Fibroblast of skin of back (primary cell): ENCODE results near the gene ICA1. TPM values are rescaled to one million over a fixed set of nuclear protein-coding genes. Genes with fewer than 3 reads are reported as not detected.
A peak's percentile ranks its signal among the peaks of the same experiment; 100 is the strongest.
"Not testable (repeated sequence)": the region's sequence is repeated elsewhere in the genome, so short reads cannot be mapped to it uniquely, and the experiment has no call there.

Source experiments
- DNase-seq: peaks from one replicate; pipeline ENCODE4 v3.0.0-alpha.2; 2013
- polyA plus RNA-seq, 2 experiments: library from polyadenylated mRNA; unstranded; fragments of 120-200 nt; gene quantifications; one replicate each; pipeline ENCODE4 v1.2.1, GENCODE V29; 2013; ENCODE audit not compliant: insufficient read length in 2 of 2

ICA1 gene
- polyA plus RNA-seq (2013, experiment 1 of 2; ENCODE audit: insufficient read length), result 0.17 TPM
- 0.11 TPM for polyA plus RNA-seq (2013, experiment 2 of 2; ENCODE audit: insufficient read length)

GRCh38 chr7:8261711-8262695 lies at the start of gene ICA1:
ICA1 (minus strand) TSS chr7:8262167; CDS start chr7:8235926, 26,241 bp downstream.
- peak; percentile 30 for DNase-seq

GRCh38 chr7:8310876-8311275 lies 48.9 kb upstream of the ICA1 start:
- no peak for DNase-seq

- no peak for DNase-seq
Measured at GRCh38 chr7:8305625-8306388, 43.8 kb upstream of the ICA1 start.

GRCh38 chr7:8305104-8305503 lies 43.1 kb upstream of the ICA1 start:
- no peak for DNase-seq

- no peak for DNase-seq
Measured at GRCh38 chr7:8303904-8304528, 42.0 kb upstream of the ICA1 start.

- not testable (repeated sequence) for DNase-seq
Measured at GRCh38 chr7:8297023-8297422, 35.1 kb upstream of the ICA1 start.

- DNase-seq, result no peak
Measured at GRCh38 chr7:8296362-8296659, 34.3 kb upstream of the ICA1 start.

- peak; percentile 72 for DNase-seq
Measured at GRCh38 chr7:8295638-8296361, 33.8 kb upstream of the ICA1 start.

- DNase-seq, result no peak
Measured at GRCh38 chr7:8291397-8292141, 29.6 kb upstream of the ICA1 start.

- no peak for DNase-seq
Measured at GRCh38 chr7:8290645-8291308, 28.8 kb upstream of the ICA1 start.

GRCh38 chr7:8286118-8286517 lies 24.2 kb upstream of the ICA1 start:
- DNase-seq, result no peak

GRCh38 chr7:8285155-8285554 lies 23.2 kb upstream of the ICA1 start:
- no peak for DNase-seq

- DNase-seq, result no peak
Measured at GRCh38 chr7:8284606-8285005, 22.6 kb upstream of the ICA1 start.

GRCh38 chr7:8283968-8284367 lies 22.0 kb upstream of the ICA1 start:
- no peak for DNase-seq

- DNase-seq, result no peak
Measured at GRCh38 chr7:8282871-8283270, 20.9 kb upstream of the ICA1 start.

- no peak for DNase-seq
Measured at GRCh38 chr7:8282162-8282561, 20.2 kb upstream of the ICA1 start.

GRCh38 chr7:8278183-8278582 lies 16.2 kb upstream of the ICA1 start:
- DNase-seq, result no peak

GRCh38 chr7:8277394-8277982 lies 15.5 kb upstream of the ICA1 start:
- no peak for DNase-seq

GRCh38 chr7:8274589-8274988 lies 12.6 kb upstream of the ICA1 start:
- DNase-seq, result no peak

GRCh38 chr7:8271960-8272359 lies 10.0 kb upstream of the ICA1 start:
- no peak for DNase-seq

GRCh38 chr7:8263048-8263447 lies 1.1 kb upstream of the ICA1 start:
- DNase-seq, result no peak
